Activated effector memory CD4-positive, alpha-beta T cell treated with Interleukin-2 at 50 U/mL for 16 hours (primary cell): Measurements from ENCODE around the gene CCP110.

Experiments
- DNase-seq: peaks from one replicate; pipeline ENCODE4 v3.0.0-alpha.2; 2020

Gene CCP110

DNA sequence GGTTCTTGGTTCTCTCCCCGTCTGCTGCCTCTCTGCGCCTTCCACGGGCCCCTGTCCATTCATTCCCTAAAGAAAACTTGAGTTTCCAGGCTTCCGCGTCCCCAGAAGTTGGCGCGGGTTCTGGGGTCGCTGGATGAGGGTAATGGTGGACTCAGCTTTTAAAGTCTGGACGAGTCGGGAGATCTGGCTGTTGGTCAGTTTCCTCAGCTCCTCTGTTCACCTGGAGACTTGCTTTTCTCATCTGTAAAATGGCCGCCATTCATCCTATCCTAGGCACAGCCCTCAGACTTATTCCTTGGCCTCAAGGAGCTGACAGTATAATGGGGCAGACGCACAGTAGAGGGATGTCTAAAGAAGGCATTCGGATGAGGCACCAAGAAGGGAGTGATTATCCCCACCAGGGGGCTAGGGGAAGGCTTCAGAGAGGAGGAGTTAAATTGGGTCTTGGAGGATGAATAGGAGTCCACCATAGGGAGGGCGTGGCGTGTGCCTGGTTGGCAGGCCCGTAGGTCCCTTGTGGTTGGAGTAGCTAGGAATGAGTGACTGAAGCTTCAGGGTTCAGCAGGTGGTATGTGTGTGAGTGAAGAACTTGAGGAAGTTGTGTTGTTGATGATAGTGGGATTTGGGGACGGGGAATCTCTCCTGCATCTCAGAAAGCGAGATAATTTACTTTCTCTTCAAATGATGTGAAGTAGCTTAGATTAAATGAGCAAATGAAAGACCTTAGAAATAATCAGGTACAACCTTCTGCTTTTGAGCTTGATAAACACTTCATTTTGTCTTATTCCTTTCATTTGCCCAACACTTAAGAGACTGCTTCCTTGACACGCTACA is 32.4 kb downstream of the CCP110 start:
- DNase-seq = no peak

DNA sequence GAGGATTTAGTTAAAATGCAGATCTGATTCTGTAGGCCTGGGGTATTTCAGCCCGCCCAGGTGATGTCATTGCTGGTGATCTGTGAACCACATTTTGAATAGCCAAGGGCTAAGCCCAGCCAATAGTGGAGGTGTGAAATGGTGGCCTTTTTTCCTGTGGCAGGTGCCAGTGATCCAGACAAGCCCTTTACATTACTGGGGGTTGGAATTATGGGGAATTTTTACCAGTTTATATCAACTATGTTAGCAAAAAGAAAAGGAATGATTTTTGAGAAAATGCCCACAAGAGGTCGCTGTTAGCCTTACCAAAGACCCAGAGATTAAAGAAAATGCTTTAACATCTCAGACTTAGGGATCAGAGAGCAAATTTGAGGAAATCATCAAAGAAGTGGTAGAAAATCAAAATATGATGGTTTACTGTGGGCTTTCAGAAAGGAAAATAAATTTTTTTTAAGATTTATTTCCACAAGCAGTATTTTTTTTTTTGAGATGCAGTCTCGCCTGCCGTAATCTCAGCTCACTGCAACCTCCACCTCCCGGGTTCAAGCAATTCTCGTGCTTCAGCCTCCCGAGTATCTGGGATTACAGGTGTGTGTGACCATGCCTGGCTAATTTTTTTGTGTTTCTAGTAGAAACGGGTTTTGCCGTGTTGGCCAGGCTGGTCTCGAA is 35.6 kb downstream of the CCP110 start:
- no peak for DNase-seq

DNA sequence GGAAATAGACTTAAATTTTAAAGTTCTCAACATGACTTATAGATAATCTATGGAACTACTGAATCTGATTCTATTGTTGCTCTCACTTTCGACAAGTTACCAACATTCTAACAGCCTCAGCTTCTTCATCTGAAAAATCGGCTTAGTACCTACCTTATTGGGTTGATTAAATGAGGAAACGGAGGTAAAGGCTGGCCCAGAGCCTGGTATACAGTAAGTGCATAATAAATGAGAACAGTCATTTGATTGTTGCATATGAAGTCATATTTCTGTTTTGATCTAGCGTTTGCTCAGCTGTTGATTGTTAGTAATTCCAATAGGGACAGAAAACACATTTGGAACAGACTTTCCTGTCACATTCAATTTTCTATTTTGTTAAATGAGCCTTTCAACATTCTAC is 36.3 kb downstream of the CCP110 start:
- no peak for DNase-seq

DNA sequence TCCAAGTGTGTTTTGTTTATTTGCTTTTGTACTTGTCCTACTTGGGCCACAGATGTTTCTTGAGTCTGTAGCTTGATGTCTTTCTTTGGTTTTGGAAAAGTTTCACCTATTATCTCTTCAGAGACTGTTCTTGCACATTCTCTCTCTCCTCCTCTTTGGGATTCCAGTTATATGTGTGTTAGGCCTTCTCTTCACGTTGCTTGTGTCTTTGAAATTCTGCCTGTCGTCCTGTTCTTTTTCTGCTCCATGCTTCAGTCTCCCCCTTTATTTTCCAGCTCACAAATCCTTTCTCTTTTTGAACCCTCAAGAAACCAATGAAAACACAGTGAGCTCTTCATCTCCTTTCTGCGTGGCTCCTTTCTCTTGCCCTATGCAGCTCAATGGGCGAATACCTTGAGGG is 39.6 kb downstream of the CCP110 start:
- DNase-seq = no peak

GRCh38 chr16:19566362-19566761 is 42.6 kb downstream of the CCP110 start:
- DNase-seq = no peak

- no peak for DNase-seq
Measured at GRCh38 chr16:19567560-19567959, 43.8 kb downstream of the CCP110 start.

GRCh38 chr16:19573997-19574396 is 50.3 kb downstream of the CCP110 start:
- DNase-seq = no peak

DNA sequence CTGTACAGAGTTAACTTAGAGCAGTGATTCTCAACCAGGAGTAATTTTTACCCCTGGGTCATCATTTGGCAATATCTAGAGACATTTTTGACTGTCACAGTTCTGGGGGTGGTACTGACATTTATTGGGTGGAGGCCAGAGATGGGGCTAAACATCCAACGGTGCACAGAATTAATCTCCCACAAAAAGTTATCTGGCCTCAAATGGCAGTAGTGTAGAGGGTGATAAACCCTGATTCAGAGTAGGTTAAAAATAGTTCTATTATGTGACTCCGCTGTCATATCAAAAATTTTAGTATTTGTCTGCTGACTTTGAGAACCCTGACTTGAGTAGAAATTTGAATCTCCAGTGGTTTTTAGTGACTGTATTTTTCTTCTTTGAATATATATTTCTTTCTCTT is 50.9 kb downstream of the CCP110 start:
- no peak for DNase-seq

- DNase-seq = no peak
Measured at GRCh38 chr16:19578378-19578971, 54.7 kb downstream of the CCP110 start.

- no peak for DNase-seq
Measured at GRCh38 chr16:19582050-19582831, 58.5 kb downstream of the CCP110 start.

GRCh38 chr16:19583665-19584300 is 60.0 kb downstream of the CCP110 start:
- no peak for DNase-seq

- DNase-seq = no peak
Measured at GRCh38 chr16:19588661-19589060, 64.9 kb downstream of the CCP110 start.

DNA sequence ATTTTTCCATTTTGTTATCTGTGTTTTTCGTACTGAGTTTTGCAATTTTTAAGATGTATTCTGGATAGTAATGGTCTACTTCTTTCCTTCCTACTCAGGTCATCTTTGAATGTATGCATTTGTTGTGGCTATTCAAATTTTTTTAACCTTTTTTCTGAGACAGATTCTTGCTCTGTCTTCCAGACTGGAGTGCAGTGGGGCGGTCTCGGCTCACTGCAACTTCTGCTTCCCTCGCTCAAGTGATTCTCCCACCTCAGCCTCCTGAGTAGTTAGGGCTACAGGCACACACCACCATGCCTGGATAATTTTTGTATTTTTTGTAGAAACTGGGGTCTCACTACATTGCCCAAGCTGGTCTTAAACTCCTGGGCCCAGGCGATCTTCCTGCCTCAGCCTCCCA is 65.4 kb downstream of the CCP110 start:
- DNase-seq = no peak

- DNase-seq = no peak
Measured at GRCh38 chr16:19589771-19590302, 66.1 kb downstream of the CCP110 start.

GRCh38 chr16:19595043-19595767 is 71.5 kb downstream of the CCP110 start:
- DNase-seq = no peak

GRCh38 chr16:19598805-19599510 is 75.2 kb downstream of the CCP110 start:
- DNase-seq = no peak

DNA sequence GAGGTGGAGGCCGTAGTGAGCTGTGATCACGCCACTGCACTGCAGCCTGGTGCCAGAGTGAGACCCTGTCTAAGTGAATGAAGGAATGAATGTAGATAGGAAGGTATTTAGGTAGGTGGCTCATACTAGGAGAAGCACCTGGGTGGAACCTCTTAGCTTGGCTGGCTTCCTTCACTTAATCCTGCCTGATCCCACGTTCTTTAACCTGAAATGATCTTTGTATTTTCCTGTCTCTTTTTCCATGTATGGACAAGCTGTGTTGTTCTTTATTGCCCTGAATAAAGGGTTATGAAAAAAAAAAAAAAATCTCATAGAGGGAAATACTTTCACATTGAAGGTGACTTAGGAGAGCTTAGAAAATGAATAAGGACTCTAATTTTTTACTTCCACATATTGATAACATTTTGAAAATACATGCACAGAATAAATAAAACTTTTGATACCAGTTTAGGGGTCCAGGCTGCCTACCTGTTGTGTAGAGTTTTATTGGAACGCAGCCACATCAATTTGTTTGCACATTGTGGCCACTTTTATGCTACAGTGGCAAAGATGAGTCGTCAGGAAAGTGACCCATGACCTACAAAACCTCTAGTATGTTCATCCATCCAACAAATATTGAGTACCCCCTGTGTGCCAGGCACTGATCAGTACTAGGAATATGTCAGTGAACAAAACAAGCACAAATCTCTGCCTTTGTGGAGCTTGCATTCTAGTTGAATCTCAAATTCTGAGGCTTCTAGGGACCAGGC is 76.4 kb downstream of the CCP110 start:
- DNase-seq = no peak

DNA sequence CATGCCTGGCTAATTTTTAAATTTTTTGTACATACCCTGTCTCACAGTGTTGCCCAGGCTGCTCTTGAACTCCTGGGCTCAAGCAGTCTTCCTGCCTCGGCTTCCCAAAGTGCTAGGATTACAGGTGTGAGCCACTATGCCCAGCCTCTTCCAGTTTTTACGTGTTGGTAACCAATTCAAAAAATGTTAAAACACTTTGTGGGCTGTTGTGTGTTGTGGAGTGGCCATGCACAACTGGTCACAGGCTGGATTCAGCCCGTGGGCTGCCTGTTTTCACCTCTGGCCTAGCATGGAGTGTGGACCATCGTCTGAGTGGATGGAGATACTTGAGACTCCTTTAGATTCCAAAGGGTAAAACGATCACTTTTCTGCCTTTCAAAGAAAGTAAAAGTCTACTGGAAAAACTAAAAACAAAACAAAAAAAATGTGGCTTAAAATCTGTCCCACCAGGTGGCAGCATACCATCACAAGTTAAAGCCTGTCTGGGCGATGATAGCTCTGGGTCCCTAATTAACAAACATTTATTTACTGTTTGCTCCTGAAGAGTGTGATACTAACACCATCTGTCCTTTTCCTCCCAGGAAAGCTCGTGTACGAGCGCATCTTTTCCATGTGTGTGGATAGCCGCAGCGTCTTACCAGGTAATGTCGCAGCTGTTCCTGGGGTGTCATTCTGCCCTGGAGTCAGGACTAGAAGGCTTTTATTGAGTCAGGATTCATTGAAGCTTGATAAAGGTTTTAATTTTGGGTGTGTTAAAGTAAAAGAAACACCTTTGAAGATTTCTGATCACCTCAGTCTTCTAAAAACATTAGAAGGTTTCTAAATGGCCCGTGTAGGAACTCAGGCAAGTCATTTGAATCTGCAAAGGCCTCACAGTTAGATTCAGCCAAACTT is 77.6 kb downstream of the CCP110 start:
- DNase-seq = no peak
